T-helper 2 cell (primary cell): ENCODE measurements around the gene APOLD1.
"Not testable (repeated sequence)": the region's sequence is repeated elsewhere in the genome, so short reads cannot be mapped to it uniquely, and the experiment has no call there.

Experiments used
- DNase-seq, 5 experiments: peaks; one replicate each; pipeline versions ENCODE4 v3.0.0 to v3.0.0-alpha.2; 2012 to 2022
- total RNA-seq, 2 donors: gene quantifications; one replicate each; lab custom pipeline; 2026; lab: John Stamatoyannopoulos, UW

The APOLD1 gene
- total RNA-seq, result 8.4 to 11.4 reads per million in 2 donors

- DNase-seq, result no peak
Observed at GRCh38 chr12:12784911-12785814, at the start of gene APOLD1. TSS of gene APOLD1 (plus strand) at chr12:12785659. CDS start at chr12:12785692, 33 bp downstream.

DNA sequence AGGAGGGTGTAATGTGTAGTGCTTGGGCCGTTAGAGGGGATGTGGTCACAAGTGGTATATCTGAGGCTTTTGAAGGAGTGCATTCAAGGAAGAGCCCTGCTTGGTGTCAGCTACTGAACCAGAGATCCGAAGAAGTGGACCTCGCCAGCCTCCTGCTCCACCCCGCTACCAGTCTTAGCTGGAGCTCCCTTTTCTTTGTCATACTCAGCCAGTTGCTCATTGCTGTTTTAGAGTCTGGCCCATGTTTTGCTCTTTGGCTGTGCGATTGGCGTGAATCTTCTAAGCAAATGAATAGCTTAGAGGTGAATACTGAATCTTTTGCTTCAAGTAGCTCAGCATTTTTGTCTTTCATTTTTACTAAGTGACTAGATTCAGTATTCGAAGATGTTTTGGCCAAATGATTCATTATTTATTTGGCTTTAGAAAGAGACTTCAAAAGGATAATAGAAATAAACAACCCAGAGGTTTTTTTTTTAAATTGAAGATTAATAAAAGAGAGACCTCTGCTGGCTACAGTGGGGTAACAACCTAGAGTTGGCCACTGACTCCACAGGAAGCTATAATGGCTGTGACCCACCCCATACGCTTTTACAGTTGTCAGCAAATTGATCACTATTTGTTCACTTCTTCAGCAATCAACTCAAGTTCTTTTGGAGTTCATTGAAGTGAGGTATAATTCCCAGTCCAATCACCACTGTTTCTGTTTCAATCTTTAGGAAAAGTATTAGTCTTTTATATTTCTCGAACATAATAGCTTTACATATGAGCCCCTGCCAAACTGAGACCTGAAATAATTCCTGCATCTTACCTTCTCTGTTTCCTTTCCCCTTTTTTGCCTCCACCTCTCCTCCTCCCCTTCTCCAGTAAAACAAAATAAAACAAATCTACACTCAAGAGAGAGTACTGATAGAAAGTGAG lies 48.4 kb upstream of the APOLD1 start:
- DNase-seq, result peak in 3 of 5 experiments; percentile 25 to 95 (median 61)

DNA sequence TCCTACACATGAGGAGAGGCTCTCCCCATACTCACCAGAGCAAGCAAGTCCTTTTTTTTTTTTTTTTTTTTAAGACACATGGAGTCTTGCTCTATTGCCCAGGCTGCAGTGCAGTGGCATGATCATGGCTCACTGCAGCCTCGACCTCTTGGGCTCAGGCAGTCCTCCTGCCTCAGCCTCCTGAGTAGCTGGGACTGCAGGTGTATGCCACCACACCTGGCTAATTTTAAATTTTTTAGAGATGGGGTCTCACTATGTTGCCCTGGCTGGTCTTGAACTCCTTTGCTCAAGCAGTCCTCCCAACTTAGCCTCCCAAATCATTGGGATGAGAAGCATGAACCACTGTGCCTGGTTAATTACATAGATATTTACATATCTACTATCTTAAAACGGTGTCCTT lies 47.3 kb upstream of the APOLD1 start:
- DNase-seq, result not testable (repeated sequence)

- no peak for DNase-seq
Observed at GRCh38 chr12:12741660-12742059, 43.8 kb upstream of the APOLD1 start.

- DNase-seq, result no peak
Observed at GRCh38 chr12:12744546-12745305, 40.7 kb upstream of the APOLD1 start.

DNA sequence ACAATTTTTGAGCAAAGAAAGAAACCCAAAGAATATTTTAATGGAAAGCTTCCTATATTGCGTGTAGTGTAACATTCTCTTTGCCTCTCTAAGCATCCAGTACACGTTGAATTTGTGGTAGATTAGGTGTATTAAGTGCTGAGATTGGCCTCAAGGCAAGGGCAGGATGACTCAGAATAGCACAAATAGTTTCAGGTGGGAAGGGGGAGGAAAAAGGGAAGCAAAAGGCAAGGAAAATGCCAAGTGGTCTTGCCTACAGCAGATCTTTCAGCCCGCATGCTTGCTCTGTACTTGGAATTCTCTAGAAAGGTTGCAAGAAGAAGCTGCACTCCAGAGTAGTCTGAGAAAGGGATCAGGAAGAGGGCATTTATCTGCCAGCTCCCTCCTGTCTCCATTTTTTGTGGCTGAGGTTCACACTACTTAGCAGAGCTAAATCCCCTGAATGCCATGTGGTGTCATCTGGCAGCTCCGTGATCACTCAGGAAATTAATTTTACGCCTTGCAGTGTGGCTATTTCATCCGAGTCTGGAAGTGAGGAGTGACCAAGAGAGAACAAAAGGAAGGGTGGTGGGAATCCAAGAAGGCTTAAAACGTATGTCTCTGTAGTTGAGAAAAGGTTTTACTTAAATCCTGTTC lies 39.8 kb upstream of the APOLD1 start:
- no peak for DNase-seq

- DNase-seq, result no peak
Observed at GRCh38 chr12:12747278-12747677, 38.2 kb upstream of the APOLD1 start.

GRCh38 chr12:12748044-12748443 lies 37.4 kb upstream of the APOLD1 start:
- DNase-seq, result no peak

- DNase-seq, result no peak
Observed at GRCh38 chr12:12749433-12749832, 36.0 kb upstream of the APOLD1 start.

GRCh38 chr12:12755923-12756322 lies 29.5 kb upstream of the APOLD1 start:
- DNase-seq, result no peak

DNA sequence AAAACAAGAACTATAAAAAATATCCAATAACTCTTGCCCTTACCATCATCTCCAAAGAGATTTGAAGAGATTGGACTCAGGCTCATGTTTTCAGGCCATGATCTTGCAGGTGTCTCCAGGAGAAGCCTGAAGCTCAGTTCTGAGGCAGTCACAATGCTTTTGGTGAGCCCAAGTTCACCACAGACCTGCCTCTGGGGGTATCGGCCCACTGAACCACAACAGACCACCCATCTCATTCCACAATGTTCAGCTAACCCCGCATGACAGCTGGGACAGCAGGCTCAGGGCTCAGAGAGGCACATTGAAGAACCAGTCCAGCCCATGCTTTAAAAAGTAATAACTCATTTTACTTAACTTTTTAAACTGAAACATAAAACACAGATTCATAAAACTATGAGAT lies 28.3 kb upstream of the APOLD1 start:
- no peak for DNase-seq

DNA sequence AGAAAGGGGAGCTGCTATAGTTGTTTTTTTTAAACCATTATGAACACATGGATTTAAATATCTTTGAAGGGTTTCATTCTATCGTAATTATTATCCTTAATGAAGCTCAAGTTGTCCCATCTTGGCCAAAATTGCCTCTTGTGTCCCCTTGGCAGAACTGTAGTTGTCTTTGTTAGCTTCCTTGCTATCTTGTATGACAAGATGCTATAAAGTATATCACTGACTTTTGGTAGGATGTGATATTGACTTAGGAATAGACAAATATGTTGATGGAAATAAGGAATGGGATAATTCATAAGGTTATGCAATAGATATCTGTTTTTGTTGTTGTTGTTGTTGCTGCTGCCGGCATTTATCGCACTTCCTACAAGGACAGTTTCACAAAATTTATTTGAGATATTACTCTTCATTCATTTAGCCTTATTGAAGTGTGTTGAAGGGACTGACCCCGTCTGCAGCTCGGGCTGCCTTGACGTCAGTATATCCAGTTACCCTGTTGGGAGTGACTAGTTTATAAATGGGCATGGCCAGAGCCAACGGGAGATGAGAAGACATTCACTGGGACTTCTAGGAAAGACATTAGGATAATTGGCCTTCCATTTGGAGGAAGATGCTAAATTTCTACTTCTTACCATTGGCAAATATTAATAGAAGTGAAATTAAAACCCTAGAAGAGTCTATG lies 26.1 kb upstream of the APOLD1 start:
- no peak for DNase-seq

GRCh38 chr12:12764824-12765223 lies 20.6 kb upstream of the APOLD1 start:
- DNase-seq, result no peak

- no peak for DNase-seq
Observed at GRCh38 chr12:12770262-12770661, 15.2 kb upstream of the APOLD1 start.

DNA sequence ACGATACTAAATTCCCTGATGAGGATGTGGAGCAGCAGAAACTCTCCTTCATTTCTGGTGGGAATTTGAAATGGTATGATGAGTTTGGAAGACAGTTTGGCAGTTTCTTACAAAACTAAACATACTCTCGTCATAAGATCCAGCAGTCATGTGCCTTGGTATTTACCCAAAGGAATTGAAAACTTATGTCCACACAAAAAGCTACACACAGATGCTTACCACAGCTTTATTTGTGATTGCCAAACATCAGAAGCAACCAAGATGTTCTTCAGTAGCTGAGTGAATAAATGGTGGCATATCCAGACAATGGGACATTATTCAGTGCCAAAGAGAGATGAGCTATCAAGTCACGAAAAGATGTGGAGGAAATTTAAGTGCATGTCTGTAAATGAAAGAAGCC lies 10.7 kb upstream of the APOLD1 start:
- DNase-seq, result no peak

DNA sequence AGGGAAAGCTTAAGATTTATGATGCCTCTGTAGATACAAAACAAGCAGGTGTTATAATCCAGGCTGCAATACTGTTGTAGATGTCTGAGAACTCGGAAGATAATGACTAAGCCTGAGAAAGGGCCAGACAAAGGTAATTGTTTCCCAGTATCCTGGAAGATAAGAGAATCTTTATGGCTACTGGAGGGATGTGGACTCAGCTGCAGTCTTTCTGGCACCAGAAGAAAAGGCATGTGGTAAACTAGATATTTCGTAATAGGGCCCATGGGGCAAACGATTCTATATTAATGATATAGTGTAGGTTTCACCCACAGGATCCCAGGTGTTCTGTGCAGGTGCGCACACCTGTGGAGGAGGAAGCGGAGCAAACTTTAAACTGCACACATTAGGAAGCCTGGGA lies 9.2 kb upstream of the APOLD1 start:
- DNase-seq, result no peak

GRCh38 chr12:12777092-12777491 lies 8.4 kb upstream of the APOLD1 start:
- no peak for DNase-seq

DNA sequence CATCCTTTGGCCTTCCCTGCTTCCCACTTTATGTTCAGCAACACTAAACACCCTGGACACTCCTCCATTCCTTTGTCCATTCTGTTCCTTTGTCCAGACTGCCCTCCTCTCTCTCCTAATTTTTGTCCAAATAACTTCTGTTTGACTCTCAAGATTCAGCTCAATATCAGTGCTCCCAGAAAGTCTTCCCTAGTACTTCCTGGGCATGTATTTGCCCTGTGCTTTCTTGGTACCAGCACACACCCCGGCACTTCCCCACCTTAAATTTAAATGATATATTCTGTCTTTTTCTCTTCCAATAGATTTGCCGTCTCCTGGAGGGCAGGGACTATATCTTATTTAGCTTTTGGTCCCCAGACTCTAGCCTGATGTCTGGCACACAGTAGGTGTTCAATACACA lies 6.5 kb upstream of the APOLD1 start:
- DNase-seq, result no peak

GRCh38 chr12:12779529-12779928 lies 5.9 kb upstream of the APOLD1 start:
- DNase-seq, result no peak

- DNase-seq, result no peak
Observed at GRCh38 chr12:12784116-12784515, 1.3 kb upstream of the APOLD1 start.

GRCh38 chr12:12786351-12786705 lies 869 bp downstream of the APOLD1 start:
- DNase-seq, result no peak
